GM23338 (cell line): Measurements from ENCODE around the gene LMOD1.

ENCODE experiments used
- CTCF ChIP-seq, 2 experiments: fragments of 200-600 bp in 1 of 2; sonication (generic) in 1 of 2; conservative IDR thresholded peaks; 2 replicates each; pipeline versions ENCODE4 v1.5.1 to v1.6.1; 2016 to 2017; ENCODE audit warnings: antibody characterized with exemption in 2 of 2, low read depth in 2 of 2, mild to moderate bottlenecking in 2 of 2, moderate library complexity in 1 of 2
- EZH2phosphoT487 ChIP-seq: fragments of 200-600 bp; sonication (generic); IDR thresholded peaks from one replicate; pipeline ENCODE4 v1.8.1; 2018; ENCODE audit warnings: antibody characterized with exemption; ENCODE audit not compliant: unreplicated experiment
- JUNB ChIP-seq: IDR thresholded peaks from one replicate; pipeline ENCODE4 v1.6.1; 2016; ENCODE audit warnings: antibody characterized with exemption; ENCODE audit not compliant: unreplicated experiment
- POLR2AphosphoS5 ChIP-seq: IDR thresholded peaks from 2 replicates; pipeline ENCODE4 v1.6.1; 2016; ENCODE audit warnings: antibody characterized with exemption, low read depth
- REST ChIP-seq: IDR thresholded peaks from one replicate; pipeline ENCODE4 v1.6.1; 2018; ENCODE audit warnings: antibody characterized with exemption; ENCODE audit not compliant: unreplicated experiment
- ZNF114 ChIP-seq: fragments of 250-450 bp; sonication (Bioruptor Pico); IDR thresholded peaks from 2 replicates; pipeline ENCODE4 v1.5.0; 2020; ENCODE audit warnings: mild to moderate bottlenecking, moderate library complexity

GRCh38 chr1:201905234-201905890, 41.0 kb downstream of the LMOD1 start:
- TF ChIP-seq CTCF (conservative IDR thresholded peaks at IDR 0.05; ENCODE audit: low read depth in 2 of 2) (no peak), POLR2AphosphoS5 (no peak), EZH2phosphoT487 (no peak), REST (no peak), ZNF114 (CRISPR knock-in tag) (no peak), JUNB (no peak)
